H9 (cell line): ENCODE results near the gene LMOD3. TPM values are rescaled to one million over a fixed set of nuclear protein-coding genes. Genes with fewer than 3 reads are reported as not detected.

Experiments used
- DNase-seq: peaks from one replicate; pipeline ENCODE4 v3.0.0-alpha.2; 2017
- H2AFZ ChIP-seq: one replicate; pipeline ENCODE4 v1.6.1; 2013; ENCODE audit warnings: mild to moderate bottlenecking, low read length, control low read depth, moderate library complexity
- H2AK5ac ChIP-seq: 2 replicates; pipeline ENCODE4 v1.6.1; 2013; ENCODE audit warnings: low read length, control low read depth, mixed read lengths; ENCODE audit not compliant: insufficient read length
- H2BK120ac ChIP-seq: one replicate; pipeline ENCODE4 v1.6.1; 2013; ENCODE audit warnings: low read depth, mild to moderate bottlenecking, low read length, control low read depth, inconsistent platforms; ENCODE audit not compliant: poor library complexity, severe bottlenecking
- H2BK12ac ChIP-seq: 2 replicates; pipeline ENCODE4 v1.6.1; 2013; ENCODE audit warnings: low read length, control low read depth, mixed read lengths, low read depth; ENCODE audit not compliant: insufficient read length
- H2BK15ac ChIP-seq: 2 replicates; pipeline ENCODE4 v1.6.1; 2013; ENCODE audit warnings: low read depth, low read length, control low read depth
- H2BK20ac ChIP-seq: one replicate; pipeline ENCODE4 v1.6.1; 2013; ENCODE audit warnings: low read depth, mild to moderate bottlenecking, low read length, control low read depth, inconsistent platforms; ENCODE audit not compliant: poor library complexity, severe bottlenecking
- H2BK5ac ChIP-seq: 2 replicates; pipeline ENCODE4 v1.6.1; 2013; ENCODE audit warnings: low read length, control low read depth, mixed read lengths; ENCODE audit not compliant: insufficient read length
- H3K14ac ChIP-seq: 2 replicates; pipeline ENCODE4 v1.6.1; 2013; ENCODE audit warnings: low read length, control low read depth; ENCODE audit not compliant: insufficient read depth
- H3K18ac ChIP-seq: 2 replicates; pipeline ENCODE4 v1.6.1; 2013; ENCODE audit warnings: low read depth, mild to moderate bottlenecking, mixed read lengths, low read length, control low read depth; ENCODE audit not compliant: insufficient read length
- H3K23ac ChIP-seq: 2 replicates; pipeline ENCODE4 v1.6.1; 2013; ENCODE audit warnings: low read length, control low read depth, mixed read lengths, low read depth; ENCODE audit not compliant: insufficient read length
- H3K23me2 ChIP-seq: 2 replicates; pipeline ENCODE4 v1.6.1; 2013; ENCODE audit warnings: low read depth, mild to moderate bottlenecking, mixed read lengths, low read length, control low read depth; ENCODE audit not compliant: insufficient read length, poor library complexity, severe bottlenecking
- H3K27ac ChIP-seq: 2 replicates; pipeline ENCODE4 v1.5.1; 2013; ENCODE audit warnings: low read length, control low read depth, mixed read lengths, low read depth; ENCODE audit not compliant: insufficient read length
- H3K27me3 ChIP-seq: 2 replicates; pipeline ENCODE4 v1.6.1; 2013; ENCODE audit warnings: low read length, control low read depth, inconsistent platforms; ENCODE audit not compliant: insufficient read depth
- H3K4ac ChIP-seq: 2 replicates; pipeline ENCODE4 v1.6.1; 2013; ENCODE audit warnings: low read depth, mild to moderate bottlenecking, control low read depth, inconsistent platforms, low read length, moderate library complexity
- H3K4me1 ChIP-seq: 2 replicates; pipeline ENCODE4 v1.6.1; 2013; ENCODE audit warnings: low read length, control low read depth, inconsistent platforms; ENCODE audit not compliant: insufficient read depth
- H3K4me2 ChIP-seq: 2 replicates; pipeline ENCODE4 v1.6.1; 2013; ENCODE audit warnings: low read length, control low read depth, mixed read lengths; ENCODE audit not compliant: insufficient read length, insufficient read depth
- H3K56ac ChIP-seq: 2 replicates; pipeline ENCODE4 v1.6.1; 2013; ENCODE audit warnings: low read depth, mild to moderate bottlenecking, mixed read lengths, low read length, control low read depth; ENCODE audit not compliant: insufficient read length
- H3K79me1 ChIP-seq: 2 replicates; pipeline ENCODE4 v1.6.1; 2013; ENCODE audit warnings: low read depth, mild to moderate bottlenecking, moderate library complexity, low read length, control low read depth, inconsistent platforms; ENCODE audit not compliant: insufficient read depth, poor library complexity, severe bottlenecking
- H3K79me2 ChIP-seq: 2 replicates; pipeline ENCODE4 v1.6.1; 2013; ENCODE audit warnings: low read length, control low read depth, inconsistent platforms; ENCODE audit not compliant: insufficient read depth
- H3K9ac ChIP-seq: 2 replicates; pipeline ENCODE4 v1.6.1; 2013; ENCODE audit warnings: low read length, control low read depth, mixed read lengths; ENCODE audit not compliant: insufficient read length; ENCODE audit errors: extremely low read depth
- H3K9me3 ChIP-seq: one replicate; pipeline ENCODE4 v1.6.1; 2013; ENCODE audit warnings: low read depth, low read length, inconsistent platforms; ENCODE audit not compliant: control insufficient read depth
- H3T11ph ChIP-seq: one replicate; pipeline ENCODE4 v1.6.1; 2013; ENCODE audit warnings: mild to moderate bottlenecking, low read length, control low read depth, inconsistent platforms
- H4K20me1 ChIP-seq: one replicate; pipeline ENCODE4 v1.6.1; 2013; ENCODE audit not compliant: control insufficient read depth, insufficient read length, insufficient read depth
- H4K5ac ChIP-seq: 2 replicates; pipeline ENCODE4 v1.6.1; 2013; ENCODE audit warnings: low read depth, mild to moderate bottlenecking, mixed read lengths, low read length, control low read depth; ENCODE audit not compliant: insufficient read length
- H4K8ac ChIP-seq: replicated peaks from 2 replicates; pipeline ENCODE4 v1.6.1; 2013; ENCODE audit warnings: low read length, control low read depth, mixed read lengths, low read depth; ENCODE audit not compliant: insufficient read length
- H4K91ac ChIP-seq: 2 replicates; pipeline ENCODE4 v1.6.1; 2013; ENCODE audit warnings: low read depth, mild to moderate bottlenecking, moderate library complexity, mixed read lengths, low read length, control low read depth; ENCODE audit not compliant: insufficient read length
- H3K27ac Mint-ChIP-seq, 3 experiments: 2 replicates in 2 of 3; 3 replicates in 1 of 3; pipeline ENCODE4 v1.8.0; 2020 to 2021; ENCODE audit warnings: mixed read lengths in 3 of 3, mild to moderate bottlenecking in 1 of 3, moderate library complexity in 1 of 3
- H3K27me3 Mint-ChIP-seq: 2 replicates; pipeline ENCODE4 v1.8.0; 2021; ENCODE audit warnings: low read depth, mild to moderate bottlenecking, moderate library complexity, mixed read lengths
- H3K36me3 Mint-ChIP-seq, 3 experiments: 2 replicates in 2 of 3; 3 replicates in 1 of 3; pipeline ENCODE4 v1.8.0; 2020 to 2021; ENCODE audit warnings: low read depth in 3 of 3, mixed read lengths in 3 of 3; ENCODE audit not compliant: insufficient read depth in 1 of 3
- H3K4me1 Mint-ChIP-seq, 2 experiments: 2 replicates each; pipeline ENCODE4 v1.8.0; 2020; ENCODE audit warnings: mixed read lengths in 2 of 2
- H3K4me3 Mint-ChIP-seq, 2 experiments: 2 replicates in 1 of 2; 3 replicates in 1 of 2; pipeline ENCODE4 v1.8.0; 2020 to 2021; ENCODE audit warnings: mild to moderate bottlenecking in 2 of 2, mixed read lengths in 2 of 2, moderate library complexity in 1 of 2
- H3K9me3 Mint-ChIP-seq, 2 experiments: 2 replicates in 1 of 2; 3 replicates in 1 of 2; pipeline ENCODE4 v1.8.0; 2020; ENCODE audit warnings: mild to moderate bottlenecking in 2 of 2, mixed read lengths in 2 of 2, moderate library complexity in 1 of 2
- WGBS: extraction: QIAGEN DNeasy Blood & Tissue Kit; methylation state at CpG from one replicate; pipeline ENCODE4 v1.1.7; 2013; ENCODE audit warnings: missing lambda C conversion rate, low lambda C conversion rate, mixed read lengths; ENCODE audit not compliant: insufficient read length; ENCODE audit errors: extremely low coverage; 5-methylcytosine and 5-hydroxymethylcytosine counted together
- total RNA-seq: library from RNA; stranded (reverse); gene quantifications from 2 replicates; pipeline ENCODE4 v1.2.1, GENCODE V29; 2021
- TF ChIP-seq, protein P1 (sequence below): fragments of 200-600 bp; sonication (generic); conservative IDR thresholded peaks from 3 replicates; pipeline ENCODE4 v1.8.0; 2021; ENCODE audit warnings: antibody characterized with exemption, mild to moderate bottlenecking

LMOD3 gene
- total RNA-seq, 1 experiment from 2014 or later = not detected

DNA sequence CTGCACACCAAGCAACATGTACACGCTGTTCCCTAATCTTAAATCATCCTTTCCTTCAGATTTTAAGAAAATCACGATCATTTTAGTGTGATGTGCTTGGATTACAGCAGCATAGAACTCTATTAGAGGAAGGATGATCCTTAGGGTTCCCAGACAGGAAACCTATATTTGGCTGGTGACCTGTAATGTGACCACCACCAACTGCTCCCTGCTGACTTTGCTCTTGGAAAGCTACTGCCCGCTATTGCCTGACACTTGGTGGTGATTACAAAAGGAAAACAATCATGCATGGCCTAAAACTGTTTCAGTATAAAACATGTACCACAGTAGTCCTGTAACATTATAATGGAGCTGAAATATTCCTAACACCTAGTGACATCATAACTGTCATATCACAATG, 27.2 kb upstream of the LMOD3 start:
- Histone ChIP-seq H3T11ph (no peak overlapping the region), H2BK20ac (no peak overlapping the region), H3K23me2 (no peaks in the 10 kb centered on the region), H4K91ac (no peak overlapping the region), H2BK5ac (no peak overlapping the region), H2BK120ac (no peak overlapping the region), H3K14ac (no peak overlapping the region), H3K79me2 (no peaks in the 10 kb centered on the region), H2BK15ac (no peak overlapping the region), H3K27ac (no peak overlapping the region), H4K20me1 (no peaks in the 10 kb centered on the region), H3K56ac (no peak overlapping the region), H4K5ac (no peak overlapping the region), H2AK5ac (no peak overlapping the region), H3K18ac (no peak overlapping the region), H3K4ac (no peak overlapping the region), H4K8ac (no peak overlapping the region), H3K4me2 (no peak overlapping the region), H2AFZ (no peak overlapping the region), H3K79me1 (no peaks in the 10 kb centered on the region), H3K4me1 (no peaks in the 10 kb centered on the region; the same call in 1 of the 2 replicates), H2BK12ac (no peak overlapping the region), H3K27me3 (no peaks in the 10 kb centered on the region; the same call in 1 of the 2 replicates), H3K23ac (no peak overlapping the region), H3K9ac (no peak overlapping the region), H3K9me3 (no peaks in the 10 kb centered on the region)
- Mint-ChIP-seq H3K4me3 (no peak overlapping the region), H3K27ac (no peak overlapping the region), H3K9me3 (no peaks in the 10 kb centered on the region), H3K4me1 (peaks cover 6 to 9% of the 10 kb centered on the region in 2 experiments), H3K36me3 (no peaks in the 10 kb centered on the region), H3K27me3 (peaks cover 67% of the 10 kb centered on the region)
- DNase-seq = no peak
- TF ChIP-seq, protein P1, sequence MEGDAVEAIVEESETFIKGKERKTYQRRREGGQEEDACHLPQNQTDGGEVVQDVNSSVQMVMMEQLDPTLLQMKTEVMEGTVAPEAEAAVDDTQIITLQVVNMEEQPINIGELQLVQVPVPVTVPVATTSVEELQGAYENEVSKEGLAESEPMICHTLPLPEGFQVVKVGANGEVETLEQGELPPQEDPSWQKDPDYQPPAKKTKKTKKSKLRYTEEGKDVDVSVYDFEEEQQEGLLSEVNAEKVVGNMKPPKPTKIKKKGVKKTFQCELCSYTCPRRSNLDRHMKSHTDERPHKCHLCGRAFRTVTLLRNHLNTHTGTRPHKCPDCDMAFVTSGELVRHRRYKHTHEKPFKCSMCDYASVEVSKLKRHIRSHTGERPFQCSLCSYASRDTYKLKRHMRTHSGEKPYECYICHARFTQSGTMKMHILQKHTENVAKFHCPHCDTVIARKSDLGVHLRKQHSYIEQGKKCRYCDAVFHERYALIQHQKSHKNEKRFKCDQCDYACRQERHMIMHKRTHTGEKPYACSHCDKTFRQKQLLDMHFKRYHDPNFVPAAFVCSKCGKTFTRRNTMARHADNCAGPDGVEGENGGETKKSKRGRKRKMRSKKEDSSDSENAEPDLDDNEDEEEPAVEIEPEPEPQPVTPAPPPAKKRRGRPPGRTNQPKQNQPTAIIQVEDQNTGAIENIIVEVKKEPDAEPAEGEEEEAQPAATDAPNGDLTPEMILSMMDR = no peak
- WGBS = no CpG with 5 or more reads among the region's 3 CpGs
